ENCODE measurements around the gene C16orf95. TPM values are rescaled to one million over a fixed set of nuclear protein-coding genes. Genes with fewer than 3 reads are reported as not detected.

The C16orf95 gene
- total and polyA plus RNA-seq, 2 of the 4 experiments (the other 2 are of a cell fraction): 2.0 to 4.7 TPM

DNA sequence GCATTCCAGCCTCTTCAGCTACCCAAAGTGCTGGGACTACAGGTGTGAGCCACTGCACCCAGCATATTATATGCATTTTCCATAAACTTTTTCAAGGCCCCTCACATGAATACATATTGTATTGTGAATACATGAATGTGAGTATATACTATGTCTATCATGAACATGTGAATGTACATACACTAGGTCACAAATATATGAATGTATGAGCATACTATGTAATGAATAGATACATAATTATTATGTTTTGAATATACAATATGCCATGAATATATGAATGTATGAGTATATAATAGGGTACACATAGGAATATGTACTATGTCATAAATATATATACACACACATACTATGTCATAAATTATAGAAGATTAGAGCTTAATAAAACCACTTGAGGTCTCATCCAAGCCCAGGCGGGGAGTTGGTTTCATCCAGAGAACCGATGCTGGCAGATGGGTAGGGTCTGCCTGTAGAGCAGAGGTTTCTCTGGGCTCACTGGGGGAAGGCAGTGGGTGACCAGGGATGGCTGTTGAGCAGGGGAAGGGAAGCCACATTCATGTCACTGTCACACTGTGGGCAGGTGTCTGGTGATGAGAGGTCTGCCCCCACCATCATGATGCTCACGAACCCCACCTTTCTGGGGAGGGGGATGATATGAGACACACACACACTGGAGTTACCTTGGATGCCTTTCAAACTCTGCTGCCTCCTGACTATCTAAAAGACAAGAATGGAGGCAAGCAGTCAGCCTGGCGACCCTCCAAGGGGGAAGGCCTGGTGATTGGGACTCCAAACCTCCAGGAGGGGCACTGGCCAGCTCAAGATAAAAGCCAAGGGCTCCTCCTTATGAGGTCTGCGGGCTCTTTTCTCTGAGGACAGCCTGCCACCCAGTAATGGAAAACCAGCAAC is 7.3 kb downstream of the C16orf95 start:
- ATAC-seq (ENCODE audit: low read depth): no peak
- Histone ChIP-seq H3K4me1 (ENCODE audit: control insufficient read depth, insufficient read depth, low read length) (no peaks in the 10 kb centered on the region), H3K9me3 (ENCODE audit: control insufficient read depth, insufficient read depth, low read length) (peaks cover 6% of the 10 kb centered on the region), H3K4me3 (ENCODE audit: insufficient read depth, low read depth, low read length) (no peak overlapping the region), H2AK5ac (ENCODE audit: low read depth, low read length) (no peak overlapping the region), H3K4me2 (ENCODE audit: low read depth, low read length) (no peak overlapping the region), H2BK15ac (ENCODE audit: low read depth, low read length) (no peak overlapping the region), H3K56ac (ENCODE audit: extremely low read depth, insufficient read depth, low read length) (no peak overlapping the region), H3K14ac (replicated peaks; ENCODE audit: low read depth, low read length) (no peak overlapping the region), H3K27me3 (ENCODE audit: control insufficient read depth, insufficient read depth, low read length) (no peaks in the 10 kb centered on the region), H2AFZ (replicated peaks; ENCODE audit: low read length, poor library complexity) (no peak overlapping the region), H2BK5ac (ENCODE audit: low read depth, low read length, poor library complexity, severe bottlenecking) (no peak overlapping the region), H3K23ac (ENCODE audit: low read depth, low read length) (no peak overlapping the region), H2BK20ac (ENCODE audit: low read depth, low read length) (no peak overlapping the region), H3K36me3 (ENCODE audit: control insufficient read depth, insufficient read depth, low read length) (no peaks in the 10 kb centered on the region), H2AK9ac (replicated peaks; ENCODE audit: low read depth, low read length, poor library complexity) (no peak overlapping the region), H4K8ac (ENCODE audit: low read depth in 2 of 2, low read length in 2 of 2) (no peak overlapping the region), H3K9me1 (ENCODE audit: insufficient read depth, low read length) (no peaks in the 10 kb centered on the region), H4K20me1 (ENCODE audit: insufficient read depth, low read length) (no peaks in the 10 kb centered on the region), H3K18ac (ENCODE audit: low read depth, low read length) (no peak overlapping the region), H3K4ac (ENCODE audit: low read depth, low read length) (no peak overlapping the region), H2BK120ac (ENCODE audit: low read depth, low read length) (no peak overlapping the region), H3K9ac (ENCODE audit: low read depth, low read length) (no peak overlapping the region), H3K27ac (ENCODE audit: insufficient read depth, low read length) (no peak overlapping the region), H4K5ac (ENCODE audit: low read depth, low read length) (no peak overlapping the region), H4K91ac (ENCODE audit: insufficient read depth, low read depth, low read length) (no peak overlapping the region), H3K79me1 (ENCODE audit: low read depth in 1 of 2, low read length in 2 of 2) (no peaks in the 10 kb centered on the region)
- no peak for DNase-seq
- BruUV-seq (replicated peaks): no TSS peak
- ChIA-PET CTCF (no interaction called here), POLR2A (ENCODE audit: unreplicated experiment) (no interaction called here)
- WGBS, 2 experiments (ENCODE audit: extremely low coverage in 2 of 2, insufficient read length in 1 of 2): 100% methylated on average over 1 of the region's 5 CpGs; no CpG with 5 or more reads in 1 of the 2 experiments
- in situ Hi-C loops (cut with MboI; ENCODE audit: low sequenced_read_pairs) (no loop called here), dilution Hi-C loops (cut with HindIII; ENCODE audit: low sequenced_read_pairs, unreplicated experiment) (no loop called here), intact Hi-C loops (cut with micrococcal nuclease) (loop anchor here (10.0 kb wide), 1 partner anchor 325 kb away; no protein-coding TSS in a partner anchor)
- TF ChIP-seq RFX5 (IDR thresholded peaks at IDR 0.05; ENCODE audit: low read depth, low read length) (no peak), SMC3 (IDR thresholded peaks at IDR 0.05; ENCODE audit: low read depth, low read length) (no peak), MAZ (IDR thresholded peaks at IDR 0.05; ENCODE audit: borderline replicate concordance, low read depth, low read length) (no peak), NFE2L2 (IDR thresholded peaks at IDR 0.05; ENCODE audit: low read depth, low read length) (no peak), MXI1 (IDR thresholded peaks at IDR 0.05; ENCODE audit: borderline replicate concordance, low read depth, low read length) (no peak), FOS (IDR thresholded peaks at IDR 0.05; ENCODE audit: low read depth, low read length) (no peak), CHD1 (IDR thresholded peaks at IDR 0.05; ENCODE audit: low read depth, low read length) (no peak)
- TF ChIP-seq, protein P1, sequence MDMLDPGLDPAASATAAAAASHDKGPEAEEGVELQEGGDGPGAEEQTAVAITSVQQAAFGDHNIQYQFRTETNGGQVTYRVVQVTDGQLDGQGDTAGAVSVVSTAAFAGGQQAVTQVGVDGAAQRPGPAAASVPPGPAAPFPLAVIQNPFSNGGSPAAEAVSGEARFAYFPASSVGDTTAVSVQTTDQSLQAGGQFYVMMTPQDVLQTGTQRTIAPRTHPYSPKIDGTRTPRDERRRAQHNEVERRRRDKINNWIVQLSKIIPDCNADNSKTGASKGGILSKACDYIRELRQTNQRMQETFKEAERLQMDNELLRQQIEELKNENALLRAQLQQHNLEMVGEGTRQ (IDR thresholded peaks at IDR 0.05; ENCODE audit: low read depth, low read length): no peak

All from IMR-90 (cell line).